Activated CD8-positive, alpha-beta T cell treated with anti-CD3 and anti-CD28 coated beads for 36 hours (primary cell): Measurements from ENCODE around the gene PLEKHA3. TPM values are rescaled to one million over a fixed set of nuclear protein-coding genes. Genes with fewer than 3 reads are reported as not detected.

Experiments used
- ATAC-seq: fragments of 200-7000 bp; cut with Tn5 transposase; one replicate; pipeline ENCODE4 v1.10.0; 2021; ENCODE audit warnings: mild to moderate bottlenecking, moderate library complexity
- CTCF ChIA-PET: fragments of 350-600 bp; sonication (Branson Sonifier 250); formaldehyde crosslinking; loops from one replicate; lab custom pipeline; 2021; ENCODE audit warnings: antibody characterized with exemption; lab: Charles Lee
- POLR2A ChIA-PET: fragments of 350-600 bp; sonication (Branson Sonifier 250); formaldehyde crosslinking; loops from one replicate; lab custom pipeline; 2021; ENCODE audit warnings: antibody characterized with exemption; lab: Charles Lee
- DNase-seq: peaks from one replicate; pipeline ENCODE4 v3.0.0-alpha.2; 2020
- H3K27ac Mint-ChIP-seq: one replicate; pipeline ENCODE4 v1.8.0; 2021; ENCODE audit warnings: mild to moderate bottlenecking, mixed read lengths
- H3K27me3 Mint-ChIP-seq: one replicate; pipeline ENCODE4 v1.8.0; 2021; ENCODE audit warnings: mixed read lengths
- H3K36me3 Mint-ChIP-seq: one replicate; pipeline ENCODE4 v1.8.0; 2021; ENCODE audit warnings: low read depth, mixed read lengths
- H3K4me1 Mint-ChIP-seq: one replicate; pipeline ENCODE4 v1.8.0; 2021; ENCODE audit warnings: low read depth, mixed read lengths
- H3K4me3 Mint-ChIP-seq: one replicate; pipeline ENCODE4 v1.8.0; 2021; ENCODE audit warnings: mild to moderate bottlenecking, moderate library complexity, mixed read lengths
- H3K9me3 Mint-ChIP-seq: one replicate; pipeline ENCODE4 v1.8.0; 2021; ENCODE audit warnings: mixed read lengths
- CTCF ChIP-seq: fragments of 200-600 bp; IDR thresholded peaks from one replicate; pipeline ENCODE4 v1.8.0; 2022; ENCODE audit warnings: antibody characterized with exemption, mild to moderate bottlenecking
- intact Hi-C: fragments of 100-400 bp; cut with micrococcal nuclease; formaldehyde crosslinking; loops from one replicate; pipeline ENCODE4 v1.10.0; 2022
- total RNA-seq, 2 experiments: library from RNA; stranded (reverse); gene quantifications; one replicate each; pipeline ENCODE4 v1.2.3, GENCODE V29; 2021

The PLEKHA3 gene
- total RNA-seq, 2 experiments from 2014 or later, result 21.0 to 22.2 TPM

GRCh38 chr2:178498137-178498536, 17.9 kb downstream of the PLEKHA3 start:
- no peaks in the 10 kb centered on the region for H3K9me3 Mint-ChIP-seq
- DNase-seq (no peak), ATAC-seq (no peak)
- intact Hi-C loops, result no loop called here
- POLR2A ChIA-PET, result interaction anchor here (1.2 kb wide), 1 partner anchor 13 kb away, joined by 3 read pairs; no protein-coding TSS in a partner anchor
- TF ChIP-seq CTCF, result no peak
- CTCF ChIA-PET, result interaction anchor here (1.4 kb wide), 1 partner anchor 125 kb away, joined by 4 read pairs; no protein-coding TSS in a partner anchor
- H3K27me3 Mint-ChIP-seq, result no peaks in the 10 kb centered on the region
- peaks cover 41% of the 10 kb centered on the region for H3K36me3 Mint-ChIP-seq
- H3K4me3 Mint-ChIP-seq, result no peak overlapping the region
- no peak overlapping the region for H3K27ac Mint-ChIP-seq
- no peaks in the 10 kb centered on the region for H3K4me1 Mint-ChIP-seq

GRCh38 chr2:178499640-178500039, 19.4 kb downstream of the PLEKHA3 start:
- TF ChIP-seq CTCF, result no peak
- CTCF ChIA-PET, result interaction anchor here (1.5 kb wide), 1 partner anchor 11 kb away, joined by 3 read pairs; no protein-coding TSS in a partner anchor
- DNase-seq (no peak), ATAC-seq (no peak)
- no peak overlapping the region for H3K27ac Mint-ChIP-seq
- POLR2A ChIA-PET, result interaction anchor here (1.1 kb wide), 1 partner anchor 11 kb away, joined by 5 read pairs; no protein-coding TSS in a partner anchor
- no peaks in the 10 kb centered on the region for H3K9me3 Mint-ChIP-seq
- intact Hi-C loops, result no loop called here
- no peaks in the 10 kb centered on the region for H3K27me3 Mint-ChIP-seq
- H3K4me3 Mint-ChIP-seq, result no peak overlapping the region
- H3K36me3 Mint-ChIP-seq, result peaks cover 37% of the 10 kb centered on the region
- no peaks in the 10 kb centered on the region for H3K4me1 Mint-ChIP-seq

- Mint-ChIP-seq H3K27me3 (no peaks in the 10 kb centered on the region), H3K9me3 (no peaks in the 10 kb centered on the region), H3K4me1 (peaks cover 9% of the 10 kb centered on the region), H3K4me3 (no peak overlapping the region), H3K36me3 (peaks cover 24% of the 10 kb centered on the region), H3K27ac (no peak overlapping the region)
- TF ChIP-seq CTCF, result no peak
- DNase-seq (no peak), ATAC-seq (no peak)
- intact Hi-C loops, result no loop called here
- POLR2A ChIA-PET, result no interaction called here
- CTCF ChIA-PET, result interaction anchor here (1.6 kb wide), 1 partner anchor 8 kb away, joined by 3 read pairs; no protein-coding TSS in a partner anchor
These were observed 22.5 kb downstream of the PLEKHA3 start for GRCh38 chr2:178502751-178503150.

- ATAC-seq, result no peak
- peaks cover 17% of the 10 kb centered on the region for H3K36me3 Mint-ChIP-seq
- DNase-seq, result no peak
- no peak overlapping the region for H3K4me3 Mint-ChIP-seq
- H3K4me1 Mint-ChIP-seq, result peaks cover 15% of the 10 kb centered on the region
- CTCF ChIA-PET, result interaction anchor here (0.5 to 1.4 kb wide), 3 partner anchors 16 to 299 kb away, joined by 3 to 4 read pairs (median 3); no protein-coding TSS in a partner anchor
- intact Hi-C loops, result no loop called here
- no peak for TF ChIP-seq CTCF
- POLR2A ChIA-PET, result no interaction called here
- H3K9me3 Mint-ChIP-seq, result no peaks in the 10 kb centered on the region
- no peaks in the 10 kb centered on the region for H3K27me3 Mint-ChIP-seq
- no peak overlapping the region for H3K27ac Mint-ChIP-seq
These were observed 25.8 kb downstream of the PLEKHA3 start for GRCh38 chr2:178506101-178506500.

- Mint-ChIP-seq H3K4me3 (no peak overlapping the region), H3K36me3 (peaks cover 17% of the 10 kb centered on the region), H3K27ac (no peak overlapping the region), H3K9me3 (no peaks in the 10 kb centered on the region), H3K4me1 (peaks cover 15% of the 10 kb centered on the region), H3K27me3 (no peaks in the 10 kb centered on the region)
- intact Hi-C loops, result no loop called here
- TF ChIP-seq CTCF, result no peak
- ATAC-seq (no peak), DNase-seq (no peak)
- ChIA-PET POLR2A (no interaction called here), CTCF (interaction anchor here (0.7 to 1.4 kb wide), 2 partner anchors 16 to 24 kb away, joined by 3 to 4 read pairs; no protein-coding TSS in a partner anchor)
These were observed 26.3 kb downstream of the PLEKHA3 start for GRCh38 chr2:178506524-178506923.
